H1 (cell line): ENCODE results near the gene SYNDIG1. TPM values are rescaled to one million over a fixed set of nuclear protein-coding genes. Genes with fewer than 3 reads are reported as not detected.

ENCODE experiments used
- CTCF ChIA-PET: fragments of 300-600 bp; sonication (Branson Sonifier 250); formaldehyde crosslinking; loops from one replicate; lab custom pipeline; 2021; ENCODE audit not compliant: partially characterized antibody; lab: Charles Lee
- POLR2A ChIA-PET: fragments of 300-600 bp; sonication (Branson Sonifier 250); formaldehyde crosslinking; loops from one replicate; lab custom pipeline; 2021; ENCODE audit warnings: inconsistent platforms; ENCODE audit not compliant: partially characterized antibody; lab: Charles Lee
- DNase-seq, 2 experiments: peaks; one replicate each; pipeline versions ENCODE4 v3.0.0 to v3.0.0-alpha.2; 2010 to 2022; ENCODE audit warnings: low spot score in 2 of 2, low read depth in 1 of 2, mixed read lengths in 1 of 2
- FAIRE-seq: peaks from 2 replicates; lab custom pipeline; 2011; peaks lifted over from hg19 to GRCh38; lab: Jason Lieb, UNC
- H2AFZ ChIP-seq: 2 replicates; pipeline ENCODE4 v1.8.1; 2012; ENCODE audit warnings: low read length, inconsistent platforms
- H2AK5ac ChIP-seq: 2 replicates; pipeline ENCODE4 v1.6.1; 2013; ENCODE audit warnings: low read depth, low read length
- H2BK120ac ChIP-seq: replicated peaks from 2 replicates; pipeline ENCODE3; 2013; ENCODE audit warnings: low read depth, low read length, inconsistent platforms
- H2BK12ac ChIP-seq: 2 replicates; pipeline ENCODE4 v1.6.1; 2013; ENCODE audit warnings: low read depth, low read length
- H2BK15ac ChIP-seq: 2 replicates; pipeline ENCODE4 v1.6.1; 2013; ENCODE audit warnings: low read length
- H2BK20ac ChIP-seq: 2 replicates; pipeline ENCODE4 v1.6.1; 2013; ENCODE audit warnings: low read length
- H2BK5ac ChIP-seq: 2 replicates; pipeline ENCODE4 v1.6.1; 2013; ENCODE audit warnings: low read depth, low read length
- H3K14ac ChIP-seq: 2 replicates; pipeline ENCODE4 v1.6.1; 2013; ENCODE audit warnings: inconsistent platforms; ENCODE audit not compliant: insufficient read length
- H3K18ac ChIP-seq: 2 replicates; pipeline ENCODE4 v1.6.1; 2013; ENCODE audit warnings: low read length; ENCODE audit errors: extremely low read depth
- H3K23ac ChIP-seq: 2 replicates; pipeline ENCODE4 v1.6.1; 2013; ENCODE audit warnings: inconsistent platforms; ENCODE audit not compliant: insufficient read length
- H3K23me2 ChIP-seq: 2 replicates; pipeline ENCODE4 v1.6.1; 2013; ENCODE audit warnings: low read depth, low read length
- H3K27ac ChIP-seq: 2 replicates; pipeline ENCODE4 v1.6.1; 2011; ENCODE audit warnings: low read depth, low read length, inconsistent platforms
- H3K27me3 ChIP-seq, 4 experiments: replicated peaks in 1 of 4; 1 replicate in 1 of 4; 2 replicates in 3 of 4; pipeline versions ENCODE4 v1.6.1 to v1.8.1; 2011 to 2013; ENCODE audit warnings: low read length in 3 of 4, mild to moderate bottlenecking in 3 of 4, inconsistent platforms in 2 of 4, mixed read lengths in 2 of 4, moderate library complexity in 1 of 4; ENCODE audit not compliant: control insufficient read depth in 3 of 4, insufficient read depth in 3 of 4; ENCODE audit errors: extremely low read depth in 1 of 4
- H3K36me3 ChIP-seq, 4 experiments: 2 replicates each; pipeline versions ENCODE4 v1.6.1 to v1.8.1; 2011 to 2013; ENCODE audit warnings: mild to moderate bottlenecking in 4 of 4, low read length in 3 of 4, moderate library complexity in 2 of 4, control low read depth in 1 of 4, inconsistent platforms in 1 of 4; ENCODE audit not compliant: insufficient read depth in 4 of 4, control insufficient read depth in 2 of 4
- H3K4ac ChIP-seq: replicated peaks from 2 replicates; pipeline ENCODE3; 2013; ENCODE audit warnings: low read length, low read depth, mixed read lengths, inconsistent platforms; ENCODE audit not compliant: insufficient read length
- H3K4me1 ChIP-seq, 4 experiments: replicated peaks in 1 of 4; 1 replicate in 1 of 4; 2 replicates in 3 of 4; pipeline versions ENCODE4 v1.6.1 to v1.8.1; 2011 to 2013; ENCODE audit warnings: low read length in 3 of 4, inconsistent platforms in 2 of 4, mixed read lengths in 1 of 4; ENCODE audit not compliant: insufficient read depth in 4 of 4, control insufficient read depth in 3 of 4
- H3K4me2 ChIP-seq, 2 experiments: 2 replicates each; pipeline versions ENCODE4 v1.6.1 to v1.8.1; 2011 to 2013; ENCODE audit warnings: low read depth in 2 of 2, low read length in 2 of 2, control low read depth in 1 of 2, inconsistent platforms in 1 of 2, mild to moderate bottlenecking in 1 of 2; ENCODE audit not compliant: insufficient read depth in 1 of 2
- H3K4me3 ChIP-seq, 4 experiments: fragments of 200-600, 300-600 bp in 1 of 4; sonication (generic), shearing (Covaris generic), sonication (Bioruptor Twin) in 1 of 4; 2 replicates each; pipeline versions ENCODE4 v1.5.1 to v1.8.1; 2011 to 2016; ENCODE audit warnings: low read length in 4 of 4, low read depth in 3 of 4, control low read depth in 2 of 4, inconsistent platforms in 2 of 4, mild to moderate bottlenecking in 2 of 4, mixed read lengths in 1 of 4, moderate library complexity in 1 of 4; ENCODE audit not compliant: insufficient read depth in 2 of 4; ENCODE audit errors: extremely low read depth in 1 of 4
- H3K56ac ChIP-seq: replicated peaks from 2 replicates; pipeline ENCODE3; 2013; ENCODE audit warnings: low read depth, mild to moderate bottlenecking, mixed read lengths, low read length, inconsistent platforms; ENCODE audit not compliant: insufficient read length
- H3K79me1 ChIP-seq: 2 replicates; pipeline ENCODE4 v1.6.1; 2013; ENCODE audit warnings: low read depth, low read length, control low read depth
- H3K79me2 ChIP-seq, 2 experiments: 2 replicates each; pipeline versions ENCODE4 v1.6.1 to v1.8.1; 2012 to 2013; ENCODE audit warnings: low read length in 2 of 2, mild to moderate bottlenecking in 2 of 2, inconsistent platforms in 1 of 2; ENCODE audit not compliant: insufficient read depth in 2 of 2, control insufficient read depth in 1 of 2
- H3K9ac ChIP-seq, 4 experiments: replicated peaks in 1 of 4; 1 replicate in 1 of 4; 2 replicates in 3 of 4; pipeline versions ENCODE4 v1.6.1 to v1.8.1; 2011 to 2013; ENCODE audit warnings: low read depth in 3 of 4, low read length in 3 of 4, control low read depth in 2 of 4, mild to moderate bottlenecking in 2 of 4, moderate library complexity in 2 of 4, inconsistent platforms in 1 of 4; ENCODE audit errors: extremely low read depth in 1 of 4
- H3K9me3 ChIP-seq, 2 experiments: 2 replicates each; pipeline versions ENCODE4 v1.6.1 to v1.8.1; 2012 to 2013; ENCODE audit warnings: mild to moderate bottlenecking in 2 of 2, moderate library complexity in 2 of 2, control low read depth in 1 of 2, inconsistent platforms in 1 of 2, low read depth in 1 of 2, low read length in 1 of 2, mixed read lengths in 1 of 2; ENCODE audit not compliant: insufficient read depth in 2 of 2
- H4K20me1 ChIP-seq, 2 experiments: replicated peaks in 1 of 2; 2 replicates each; pipeline versions ENCODE3 to v1.8.1; 2011 to 2013; ENCODE audit warnings: inconsistent platforms in 2 of 2, low read length in 2 of 2, mild to moderate bottlenecking in 1 of 2; ENCODE audit not compliant: insufficient read depth in 2 of 2, control insufficient read depth in 1 of 2
- H4K5ac ChIP-seq: 2 replicates; pipeline ENCODE4 v1.6.1; 2013; ENCODE audit warnings: low read length, low read depth, mixed read lengths, inconsistent platforms; ENCODE audit not compliant: insufficient read length
- H4K8ac ChIP-seq: 2 replicates; pipeline ENCODE4 v1.8.0; 2013; ENCODE audit warnings: mild to moderate bottlenecking, moderate library complexity, low read length, inconsistent platforms; ENCODE audit not compliant: insufficient read depth; ENCODE audit errors: extremely low read depth
- H4K91ac ChIP-seq: replicated peaks from 2 replicates; pipeline ENCODE3; 2013; ENCODE audit warnings: low read length, mixed read lengths, inconsistent platforms; ENCODE audit not compliant: insufficient read length
- CTBP2 ChIP-seq: IDR thresholded peaks from 2 replicates; pipeline ENCODE4 v1.7.0; 2011; ENCODE audit warnings: borderline replicate concordance, mild to moderate bottlenecking, moderate library complexity, mixed read lengths, low read length; ENCODE audit not compliant: insufficient read depth, insufficient read length
- JUND ChIP-seq: IDR thresholded peaks from 2 replicates; pipeline ENCODE4 v1.6.1; 2011; ENCODE audit warnings: mild to moderate bottlenecking, improper control_type of control experiment, low read length
- POLR2AphosphoS5 ChIP-seq: IDR thresholded peaks from 2 replicates; pipeline ENCODE4 v1.6.1; 2011; ENCODE audit warnings: low read depth, low read length
- SIX5 ChIP-seq: IDR thresholded peaks from 2 replicates; pipeline ENCODE4 v1.6.1; 2011; ENCODE audit warnings: mild to moderate bottlenecking, low read depth, low read length
- TBP ChIP-seq: IDR thresholded peaks from 2 replicates; pipeline ENCODE4 v1.6.1; 2011; ENCODE audit warnings: low read depth, low read length, improper control_type of control experiment
- WGBS, 2 experiments: shearing (Covaris generic) in 1 of 2; methylation state at CpG; one replicate each; pipeline versions ENCODE4 v1.1.6 to v1.1.7; 2013 to 2015; ENCODE audit warnings: low lambda C conversion rate in 2 of 2, mixed read lengths in 2 of 2, inconsistent platforms in 1 of 2, low coverage in 1 of 2, missing lambda C conversion rate in 1 of 2; ENCODE audit not compliant: insufficient replicate concordance in 2 of 2, insufficient coverage in 1 of 2, insufficient read length in 1 of 2; ENCODE audit errors: extremely low coverage in 1 of 2, missing lambda C conversion rate in 1 of 2; 5-methylcytosine and 5-hydroxymethylcytosine counted together
- polyA plus RNA-seq, 7 experiments: library from polyadenylated mRNA; depleted of rRNA in 3 of 7; stranded (reverse) in 5 of 7; unstranded in 2 of 7; fragments of >200 nt in 5 of 7; fragments of 200-250 nt in 2 of 7; gene quantifications; 1 replicate in 5 of 7; 2 replicates in 1 of 7; 4 replicates in 1 of 7; pipeline versions ENCODE4 v1.2.1 to v1.2.3, GENCODE V29; 2011 to 2013; ENCODE audit warnings: missing spikeins in 2 of 7, mixed read lengths in 2 of 7
- total RNA-seq: library from RNA; stranded (reverse); fragmentation: NEBNext Ultra II Directional; extraction: Animal tissue kit (Norgen Biotek cat#: 25700); gene quantifications from 2 replicates; pipeline ENCODE4 v1.2.1, GENCODE V29; 2021

Gene SYNDIG1
- total and polyA plus RNA-seq, 2 of the 8 experiments (the other 6 are each of a cell fraction or from before 2014, with no cell fraction given), result 6.5 to 7.8 TPM

DNA sequence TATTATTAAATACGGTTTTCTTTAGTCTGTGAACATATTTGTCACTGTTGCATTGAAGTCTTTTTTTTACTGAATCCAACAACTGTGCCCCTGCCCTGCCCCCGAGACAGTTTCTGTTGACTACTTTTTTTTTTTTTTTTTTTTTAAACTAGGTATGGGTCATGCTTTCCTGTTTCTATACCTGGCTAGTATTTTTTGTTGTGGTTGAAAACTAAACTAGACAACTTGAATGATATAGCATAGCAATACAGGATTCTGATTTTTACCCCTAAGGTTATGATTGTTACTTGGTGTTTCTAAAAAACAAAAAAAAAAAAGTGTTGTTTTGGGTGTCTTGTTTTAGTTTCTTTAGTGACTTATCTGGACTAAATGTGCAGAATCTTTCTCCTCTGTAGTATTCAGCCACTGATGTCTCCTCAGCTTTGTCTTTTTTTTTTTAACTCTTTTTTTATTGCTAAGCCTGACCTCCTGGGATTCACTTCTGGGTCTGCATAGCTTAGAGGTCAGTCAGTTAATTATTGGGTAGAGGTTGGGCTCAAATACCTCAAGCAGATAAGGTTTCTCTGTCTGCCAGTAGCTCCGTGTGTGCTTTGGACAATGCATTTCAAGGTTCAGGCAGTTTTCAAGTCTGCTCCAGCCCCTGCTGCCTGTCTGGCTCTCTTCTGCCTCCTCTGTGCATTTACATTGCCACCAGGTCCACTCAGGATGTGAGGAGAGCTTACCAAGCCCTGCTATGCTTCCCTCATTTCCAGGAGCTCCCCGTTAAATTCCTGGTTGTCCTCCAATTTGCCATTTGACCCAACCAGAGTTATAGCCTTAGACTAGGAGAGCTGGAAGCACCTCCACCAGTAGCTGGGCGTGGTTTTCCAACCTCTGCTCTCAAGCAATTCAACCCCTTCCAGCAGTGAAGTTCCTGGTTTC lies 91.4 kb downstream of the SYNDIG1 start:
- Histone ChIP-seq H3K79me2 (no peaks in the 10 kb centered on the region), H3K23me2 (no peaks in the 10 kb centered on the region), H3K23ac (no peak overlapping the region), H3K56ac (no peak overlapping the region), H3K4ac (no peak overlapping the region), H2BK5ac (no peak overlapping the region), H4K8ac (no peak overlapping the region; the same call in 1 of the 2 replicates), H3K27me3 (no peaks in the 10 kb centered on the region), H4K5ac (no peak overlapping the region), H3K9me3 (peaks cover 6 to 9% of the 10 kb centered on the region in 2 experiments), H3K79me1 (no peaks in the 10 kb centered on the region; the same call in 1 of the 2 replicates), H3K18ac (no peak overlapping the region), H2AK5ac (no peak overlapping the region), H3K9ac (no peak overlapping the region), H3K4me2 (no peak overlapping the region), H4K20me1 (no peaks in the 10 kb centered on the region), H3K36me3 (peaks cover 0 to 9% (median 0%) of the 10 kb centered on the region in 4 experiments; a peak in 2 of 8 replicates), H2BK15ac (no peak overlapping the region), H3K4me3 (no peak overlapping the region), H2BK20ac (no peak overlapping the region), H2BK120ac (no peak overlapping the region), H3K27ac (no peak overlapping the region), H2AFZ (no peak overlapping the region), H4K91ac (no peak overlapping the region), H2BK12ac (no peak overlapping the region), H3K14ac (no peak overlapping the region), H3K4me1 (no peaks in the 10 kb centered on the region)
- 85% methylated on average over 5 of the region's 5 CpGs; no CpG with 5 or more reads in 1 of the 2 experiments for WGBS, 2 experiments
- no peak for FAIRE-seq
- POLR2A ChIA-PET, result no interaction called here
- no peak for DNase-seq
- CTCF ChIA-PET, result interaction anchor here (0.6 kb wide), 2 partner anchors 151 to 337 kb away, joined by 3 to 5 read pairs; no protein-coding TSS in a partner anchor
- no peak for TF ChIP-seq POLR2AphosphoS5
- no peak for TF ChIP-seq JUND
- TF ChIP-seq SIX5, result no peak
- TF ChIP-seq TBP, result no peak
- TF ChIP-seq CTBP2, result no peak
